ENCODE results near the gene DPH3.
A peak's percentile ranks its signal among the peaks of the same experiment; 100 is the strongest.

The DPH3 gene

DNA sequence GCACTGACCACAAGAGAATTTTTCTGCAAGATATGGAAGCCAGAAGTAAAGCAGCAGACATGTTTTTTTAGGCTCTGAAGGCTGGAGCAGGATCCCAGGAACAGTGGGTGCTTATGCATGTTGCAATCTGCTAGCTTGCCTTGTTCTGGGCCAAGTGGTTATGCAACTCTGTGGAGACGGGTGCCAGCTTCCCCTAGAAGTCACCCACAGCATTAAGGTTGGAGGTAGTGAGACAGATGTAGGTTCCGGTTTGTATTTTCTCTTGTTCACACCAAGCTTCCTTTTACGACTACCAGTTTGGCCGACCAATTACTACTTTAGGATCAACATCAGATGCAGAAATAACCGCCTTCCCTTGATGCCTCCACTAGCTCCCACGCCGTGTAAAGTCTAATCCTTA is 11.1 kb downstream of the DPH3 start:
- DNase-seq = no peak

GRCh38 chr3:16252988-16253387 is 11.8 kb downstream of the DPH3 start:
- DNase-seq = no peak

- DNase-seq = no peak
Measured at GRCh38 chr3:16252243-16252978, 12.3 kb downstream of the DPH3 start.

- DNase-seq = no peak
Measured at GRCh38 chr3:16251316-16252085, 13.2 kb downstream of the DPH3 start.

- no peak for DNase-seq
Measured at GRCh38 chr3:16249886-16250285, 14.9 kb downstream of the DPH3 start.

DNA sequence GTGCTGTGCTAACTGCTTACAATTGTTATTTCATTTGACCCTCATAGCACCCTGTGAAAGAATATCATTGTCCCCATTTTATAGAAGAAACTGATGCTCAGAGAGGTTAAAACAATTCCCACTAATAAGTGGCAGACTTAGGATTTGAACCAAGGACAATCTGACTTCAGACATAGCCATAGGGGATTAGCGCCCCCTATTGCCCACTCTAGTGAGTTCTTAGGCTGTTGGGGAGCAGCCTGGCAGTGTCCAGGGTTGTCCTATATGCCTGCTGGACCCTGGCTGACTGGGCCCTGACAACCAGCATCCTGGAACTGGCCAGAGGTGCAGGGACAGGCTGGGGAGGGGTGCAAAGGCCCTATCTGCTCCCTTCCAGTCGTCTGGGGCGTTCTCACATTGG is 15.4 kb downstream of the DPH3 start:
- DNase-seq = peak; percentile 46

DNA sequence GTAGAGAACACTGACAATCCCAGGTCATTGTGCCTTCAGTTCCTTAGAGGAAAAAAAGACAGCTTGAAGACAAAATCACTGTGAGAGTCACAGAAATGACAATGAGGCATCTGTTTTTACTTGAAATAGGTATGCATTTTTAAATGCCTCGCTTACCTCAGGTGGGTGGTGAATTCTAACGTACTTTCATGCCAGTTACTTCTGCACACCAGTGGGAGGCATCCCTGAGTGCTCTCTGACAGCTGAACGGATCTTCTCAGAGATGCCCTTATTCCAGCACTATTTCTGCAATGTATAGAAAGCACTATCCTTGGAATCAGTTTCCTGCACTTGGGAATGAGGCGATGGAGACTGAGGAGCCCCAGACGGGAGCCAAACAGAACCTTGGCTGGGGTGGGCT is 16.2 kb downstream of the DPH3 start:
- DNase-seq = no peak

DNA sequence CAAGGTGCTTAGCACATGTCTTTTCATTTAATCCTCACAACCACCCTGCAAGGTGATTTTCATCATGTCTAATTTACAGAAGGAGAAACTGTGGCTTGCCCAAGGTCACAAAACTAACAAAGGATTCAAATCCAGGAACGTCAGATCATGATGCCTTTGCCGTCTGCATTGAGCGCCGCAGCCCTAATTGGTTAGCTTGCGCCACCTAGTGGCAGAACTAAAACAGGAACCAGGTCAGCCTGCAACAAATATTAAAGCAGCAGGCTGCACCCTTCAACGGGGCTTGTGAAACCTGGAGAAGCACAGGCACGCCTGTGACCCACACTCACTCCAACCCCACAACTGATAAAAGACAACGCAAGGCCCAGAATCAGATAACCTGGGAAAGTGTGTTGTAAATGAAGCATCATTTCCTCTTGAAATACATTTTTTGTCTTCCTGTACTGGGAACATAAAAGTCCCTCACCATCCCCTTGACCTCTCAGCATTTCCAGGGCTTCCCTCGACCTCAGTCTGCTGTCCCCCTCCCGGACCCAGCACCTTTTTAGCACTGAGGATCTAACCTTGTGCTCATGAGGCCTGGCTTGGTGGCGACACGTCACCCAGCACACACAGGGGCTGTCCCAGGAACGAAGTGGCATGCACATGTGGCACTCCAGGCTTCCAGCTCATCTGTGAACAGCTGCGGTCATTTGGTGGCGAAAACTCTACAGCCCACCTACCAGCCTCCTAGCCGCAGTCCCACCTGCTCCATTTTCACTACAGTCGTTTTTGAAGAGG is 17.3 kb downstream of the DPH3 start:
- peak; percentile 87 for DNase-seq

DNA sequence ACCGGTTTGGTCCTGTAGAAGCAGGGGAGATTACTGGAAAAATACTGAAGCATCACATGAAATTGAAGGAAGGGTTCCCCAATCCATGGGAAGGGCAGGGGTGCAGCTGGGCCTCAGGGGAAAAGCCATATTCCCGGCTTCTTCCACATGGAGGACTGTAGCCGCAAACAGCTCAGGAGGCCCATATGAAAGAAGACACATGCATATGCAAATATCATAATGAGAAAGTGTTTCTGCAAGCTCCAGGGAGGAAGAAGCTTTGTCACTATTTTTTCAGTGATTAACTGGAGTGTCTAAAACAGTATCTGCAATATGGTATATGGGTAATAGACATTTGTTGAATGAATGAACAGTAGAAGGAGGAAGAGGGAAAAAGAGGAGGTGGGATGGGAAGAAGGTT is 19.1 kb downstream of the DPH3 start:
- DNase-seq = no peak

DNA sequence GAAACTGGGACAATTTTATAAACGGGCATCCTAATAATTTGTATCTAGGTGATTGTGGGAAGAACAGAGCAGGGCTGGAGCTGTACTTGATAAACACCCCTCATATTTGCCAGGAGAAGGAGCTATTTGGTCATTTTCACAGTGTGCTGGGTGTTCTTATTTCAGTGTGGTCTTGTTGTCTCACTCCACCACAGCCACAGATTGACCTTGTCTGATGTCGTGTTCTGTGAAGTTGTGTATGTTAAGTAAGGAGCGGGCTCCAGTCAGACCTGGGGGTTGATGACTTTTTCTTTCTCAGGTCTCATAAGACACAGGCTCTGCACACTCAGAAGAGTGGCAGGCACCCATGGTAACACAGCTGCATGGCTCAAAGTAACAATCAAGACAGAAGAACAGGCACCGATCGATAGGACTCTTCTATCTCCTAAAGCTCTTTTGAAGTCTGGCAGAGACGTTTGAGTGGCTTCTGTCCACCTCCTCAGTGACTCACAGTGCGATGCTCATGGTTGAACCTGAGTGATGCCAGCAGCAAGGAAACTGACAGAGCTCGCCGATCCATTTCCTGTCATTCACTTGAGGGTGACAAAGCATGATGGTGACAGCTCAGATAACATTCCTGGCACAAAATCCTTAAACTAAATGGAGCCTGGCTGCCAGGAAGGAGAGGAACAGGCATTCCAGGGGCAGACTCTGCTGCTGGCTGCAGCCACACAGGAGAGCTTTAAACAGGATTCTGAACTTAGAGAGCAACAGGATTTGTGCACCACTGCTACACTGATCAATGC is 20.8 kb downstream of the DPH3 start:
- DNase-seq = no peak

DNA sequence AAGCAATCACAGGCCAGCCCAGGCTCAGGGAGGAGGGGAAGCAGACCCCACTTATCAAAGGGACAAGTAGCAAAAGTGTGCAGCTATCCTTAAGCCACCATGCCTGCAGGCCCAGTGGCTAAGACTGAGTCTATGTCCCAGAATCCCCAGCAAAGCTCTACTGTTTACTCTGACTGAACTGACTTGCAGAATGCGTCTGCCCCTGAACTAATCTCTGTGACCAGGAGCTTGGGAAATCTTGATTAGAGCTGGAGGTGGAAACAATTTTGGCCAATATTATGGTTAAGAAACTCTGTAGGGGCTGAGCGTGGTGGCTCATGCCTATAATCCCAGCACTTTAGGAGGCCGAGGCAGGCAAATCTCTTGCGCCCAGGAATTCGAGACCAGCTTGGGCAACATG is 22.6 kb downstream of the DPH3 start:
- DNase-seq = no peak

GRCh38 chr3:16241225-16241624 is 23.5 kb downstream of the DPH3 start:
- no peak for DNase-seq

- no peak for DNase-seq
Measured at GRCh38 chr3:16240229-16241023, 24.3 kb downstream of the DPH3 start.

DNA sequence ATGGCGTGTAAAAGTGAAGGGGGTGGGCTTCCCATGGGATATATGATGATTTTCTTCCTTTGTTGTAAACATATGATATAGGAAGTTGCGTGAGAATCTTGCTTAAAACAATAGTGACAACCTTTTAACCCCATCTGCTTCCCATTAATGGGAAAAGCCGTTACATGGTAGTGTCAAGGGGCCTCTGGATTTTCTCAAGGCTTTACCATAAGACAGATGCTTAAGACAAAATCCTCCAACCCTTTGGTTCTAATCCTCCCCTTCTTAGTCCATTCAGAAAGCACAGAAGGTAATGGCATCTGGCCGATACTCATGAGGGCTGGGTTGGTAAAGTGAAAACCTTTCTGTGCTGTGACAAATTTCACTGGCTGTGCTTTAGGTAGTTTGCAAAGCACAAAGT is 25.0 kb downstream of the DPH3 start:
- no peak for DNase-seq

GRCh38 chr3:16239086-16239770 is 25.5 kb downstream of the DPH3 start:
- peak; percentile 62 for DNase-seq

GRCh38 chr3:16236856-16237393 is 27.8 kb downstream of the DPH3 start:
- no peak for DNase-seq

DNA sequence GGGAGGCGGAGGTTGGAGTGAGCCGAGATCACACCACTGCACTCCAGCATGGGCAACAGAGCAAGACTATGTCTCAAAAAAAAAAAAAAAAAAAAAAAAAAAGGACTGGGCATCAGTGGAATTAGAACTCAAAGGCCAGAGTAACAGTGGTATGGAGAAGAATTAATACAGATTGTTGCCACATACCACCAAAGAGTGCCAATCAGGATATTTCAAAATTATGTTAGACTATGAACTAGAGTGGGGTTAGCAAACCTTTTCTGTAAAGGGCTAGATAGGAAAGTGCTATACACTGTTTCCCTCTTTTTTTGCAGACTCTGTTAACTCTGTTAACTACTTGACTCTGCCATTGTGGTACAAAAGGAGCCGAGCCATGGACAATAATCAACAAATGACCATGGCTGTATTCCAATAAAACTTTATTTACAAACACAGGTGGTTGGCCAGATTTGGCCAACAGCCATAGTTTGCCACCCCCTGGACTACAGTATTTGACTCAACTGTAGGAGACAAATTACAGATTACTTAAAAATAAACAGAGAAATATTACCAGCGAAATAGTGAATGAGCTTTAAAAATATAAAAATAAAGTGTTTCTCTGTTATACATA is 28.6 kb downstream of the DPH3 start:
- DNase-seq = no peak

GRCh38 chr3:16234281-16234680 is 30.5 kb downstream of the DPH3 start:
- no peak for DNase-seq

DNA sequence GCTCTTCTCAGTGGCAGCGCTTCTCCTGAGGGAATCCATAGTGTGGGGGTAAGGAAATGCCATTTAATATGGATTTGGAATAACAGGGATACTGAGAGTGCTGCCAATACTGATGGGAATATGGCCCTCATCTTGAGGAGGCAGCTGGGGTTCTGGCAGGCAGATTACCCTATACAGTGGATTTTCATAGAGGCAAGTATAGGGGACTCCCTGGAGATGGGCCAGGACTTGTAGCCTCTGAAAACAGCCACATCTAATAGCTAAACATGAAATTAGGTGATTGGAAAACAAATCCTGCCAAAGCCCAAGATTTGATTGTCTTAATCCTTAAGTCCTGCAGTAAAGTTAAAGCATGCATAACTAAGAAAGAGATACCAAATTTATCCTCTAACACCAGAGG is 30.9 kb downstream of the DPH3 start:
- DNase-seq = no peak

DNA sequence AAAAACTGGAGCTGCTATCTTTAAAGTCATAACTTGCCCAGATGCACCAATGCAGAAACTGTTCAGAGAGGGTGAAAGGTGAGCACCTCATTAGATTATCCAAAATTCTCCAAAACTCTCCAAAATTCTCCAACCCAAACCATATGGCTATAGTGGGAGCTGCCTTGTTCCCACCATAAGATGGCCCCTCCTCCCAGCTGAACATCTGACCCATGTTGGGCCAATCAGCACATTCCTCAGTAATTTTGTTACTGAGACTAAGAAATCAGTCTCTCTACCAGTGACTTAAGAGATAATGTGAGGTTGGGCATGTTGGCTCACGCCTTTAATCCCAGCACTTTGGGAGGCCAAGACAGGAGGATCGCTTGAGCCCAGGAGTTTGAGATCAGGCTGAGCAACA is 32.8 kb downstream of the DPH3 start:
- no peak for DNase-seq

GRCh38 chr3:16229681-16230080 is 35.1 kb downstream of the DPH3 start:
- DNase-seq = no peak

Measured in RPMI8226 (cell line).